ENCODE results near the gene AOC1. TPM values are rescaled to one million over a fixed set of nuclear protein-coding genes. Genes with fewer than 3 reads are reported as not detected.

Gene AOC1
- total and polyA plus RNA-seq, 10 donors: 0.03 to 2.5 (median 0.74) TPM; not detected in 2

GRCh38 chr7:150866932-150867564 is 14.7 kb downstream of the AOC1 start:
- DNase-seq: no peak
- WGBS, 5 donors: 69 to 87% (median 83%) methylated on average over 4 of the region's 4 CpGs

GRCh38 chr7:150867605-150868004 is 15.3 kb downstream of the AOC1 start:
- H3K4me1 ChIP-seq: no peaks in the 10 kb centered on the region
- no peak for TF ChIP-seq CTCF (IDR thresholded peaks at IDR 0.05 in 8 of 11, conservative IDR thresholded peaks at IDR 0.05 in 3 of 11)
- no peak for TF ChIP-seq POLR2A (IDR thresholded peaks at IDR 0.05)
- no peak for TF ChIP-seq POLR2AphosphoS5 (IDR thresholded peaks at IDR 0.05)
- intact Hi-C loops (cut with DNase I; ENCODE audit: low total_unique reads): no loop called here

More at GRCh38 chr7:150866932-150867564, 14.7 kb downstream of the AOC1 start:
- H3K4me3 ChIP-seq: no peak overlapping the region
- H3K9me3 ChIP-seq: peaks cover 0 to 16% (median 0%) of the 10 kb centered on the region in 8 donors
- TF ChIP-seq POLR2AphosphoS5 (IDR thresholded peaks at IDR 0.05) (no peak), POLR2A (IDR thresholded peaks at IDR 0.05) (no peak), CTCF (IDR thresholded peaks at IDR 0.05 in 8 of 11, conservative IDR thresholded peaks at IDR 0.05 in 3 of 11) (no peak)
- intact Hi-C loops (cut with DNase I; ENCODE audit: low total_unique reads): no loop called here
- peaks cover 0 to 24% (median 0%) of the 10 kb centered on the region in 7 donors for H3K27me3 ChIP-seq (replicated peaks in 1 of 7)
- no peak overlapping the region for H3K27ac ChIP-seq
- H3K36me3 ChIP-seq: no peaks in the 10 kb centered on the region
- H3K4me1 ChIP-seq: no peaks in the 10 kb centered on the region

GRCh38 chr7:150869467-150869866 is 17.1 kb downstream of the AOC1 start:
- DNase-seq: no peak
- 75 to 92% (median 81%) methylated on average over 2 of the region's 2 CpGs for WGBS, 5 donors
- intact Hi-C loops (cut with DNase I; ENCODE audit: low total_unique reads): no loop called here
- TF ChIP-seq POLR2A (IDR thresholded peaks at IDR 0.05) (no peak), POLR2AphosphoS5 (IDR thresholded peaks at IDR 0.05) (no peak), CTCF (IDR thresholded peaks at IDR 0.05 in 8 of 11, conservative IDR thresholded peaks at IDR 0.05 in 3 of 11) (no peak)
- Histone ChIP-seq H3K4me3 (no peak overlapping the region), H3K36me3 (no peaks in the 10 kb centered on the region), H3K27me3 (replicated peaks in 1 of 7) (peaks cover 0 to 24% (median 0%) of the 10 kb centered on the region in 7 donors), H3K9me3 (peaks cover 0 to 16% (median 0%) of the 10 kb centered on the region in 8 donors), H3K27ac (no peak overlapping the region), H3K4me1 (no peaks in the 10 kb centered on the region)

More at GRCh38 chr7:150867605-150868004, 15.3 kb downstream of the AOC1 start:
- peaks cover 0 to 24% (median 0%) of the 10 kb centered on the region in 7 donors for H3K27me3 ChIP-seq (replicated peaks in 1 of 7)
- H3K36me3 ChIP-seq: no peaks in the 10 kb centered on the region
- H3K4me3 ChIP-seq: no peak overlapping the region
- WGBS, 5 donors: 80 to 85% (median 84%) methylated on average over 7 of the region's 7 CpGs
- DNase-seq: no peak
- no peak overlapping the region for H3K27ac ChIP-seq
- peaks cover 0 to 16% (median 0%) of the 10 kb centered on the region in 8 donors for H3K9me3 ChIP-seq

GRCh38 chr7:150871601-150872000 is 19.3 kb downstream of the AOC1 start:
- H3K27me3 ChIP-seq (replicated peaks in 1 of 7): peaks cover 0 to 21% (median 0%) of the 10 kb centered on the region in 7 donors
- no peak for DNase-seq
- H3K9me3 ChIP-seq: peaks cover 0 to 12% (median 0%) of the 10 kb centered on the region in 8 donors
- no peak overlapping the region for H3K4me3 ChIP-seq
- peaks cover 4 to 13% (median 7%) of the 10 kb centered on the region in 6 donors for H3K4me1 ChIP-seq
- H3K27ac ChIP-seq: no peak overlapping the region
- no peaks in the 10 kb centered on the region for H3K36me3 ChIP-seq
- TF ChIP-seq POLR2A (IDR thresholded peaks at IDR 0.05) (no peak), POLR2AphosphoS5 (IDR thresholded peaks at IDR 0.05) (no peak), CTCF (IDR thresholded peaks at IDR 0.05 in 8 of 11, conservative IDR thresholded peaks at IDR 0.05 in 3 of 11) (no peak)
- intact Hi-C loops (cut with DNase I; ENCODE audit: low total_unique reads): no loop called here
